HG02642 (cell line): Measurements from ENCODE around the gene DNAJC27.
"Not testable (repeated sequence)": the region's sequence is repeated elsewhere in the genome, so short reads cannot be mapped to it uniquely, and the experiment has no call there.

Source experiments
- ATAC-seq: cut with Tn5 transposase; IDR thresholded peaks from one replicate; pipeline ENCODE4 v1.9.1; 2021; ENCODE audit warnings: mild to moderate bottlenecking; ENCODE audit not compliant: unreplicated experiment, poor library complexity

The DNAJC27 gene

DNA sequence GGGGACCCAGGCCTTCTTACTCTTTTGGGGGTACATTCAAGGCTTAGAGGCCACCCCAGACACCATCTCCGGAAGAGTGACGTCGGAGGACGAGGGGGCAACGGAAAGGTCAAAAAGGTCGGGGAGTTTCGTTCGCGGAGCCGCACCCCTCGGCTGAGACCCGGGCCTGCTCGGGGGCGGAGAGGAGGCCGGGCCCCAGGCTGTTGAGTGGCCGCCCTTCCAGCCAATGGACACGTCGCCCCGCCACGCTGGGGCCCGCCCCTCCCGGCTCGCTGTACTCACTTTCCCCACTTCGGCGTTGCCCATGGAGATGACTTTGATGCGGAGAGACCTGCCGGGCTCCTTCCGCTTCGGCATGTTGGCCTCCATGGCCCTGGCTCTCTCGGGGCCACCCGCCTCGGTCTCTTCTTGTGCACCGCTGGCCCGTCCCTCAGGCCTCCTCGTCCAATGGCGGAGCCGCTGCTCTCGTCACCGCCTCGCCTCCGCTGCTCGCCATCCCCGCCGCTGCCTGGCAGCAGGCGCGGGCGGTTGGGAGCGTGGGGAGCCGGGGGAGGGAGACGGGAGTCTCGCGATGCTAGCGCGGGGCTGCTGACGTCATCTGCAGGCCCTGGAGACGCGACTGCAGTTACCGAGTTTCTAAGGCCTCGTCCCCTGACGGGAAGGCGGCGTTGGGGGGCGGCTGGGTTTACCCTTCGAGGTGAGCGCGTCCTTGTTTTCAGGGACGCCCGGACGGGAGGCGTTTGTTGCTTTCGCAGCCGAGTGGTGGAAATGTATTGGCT, at the start of gene DNAJC27:
Gene DNAJC27, minus strand, starts transcription at position 420 of the 779 bp plus-strand sequence. Its CDS starts 51 bp downstream, at position 369.
- peak; percentile 95 for ATAC-seq

DNA sequence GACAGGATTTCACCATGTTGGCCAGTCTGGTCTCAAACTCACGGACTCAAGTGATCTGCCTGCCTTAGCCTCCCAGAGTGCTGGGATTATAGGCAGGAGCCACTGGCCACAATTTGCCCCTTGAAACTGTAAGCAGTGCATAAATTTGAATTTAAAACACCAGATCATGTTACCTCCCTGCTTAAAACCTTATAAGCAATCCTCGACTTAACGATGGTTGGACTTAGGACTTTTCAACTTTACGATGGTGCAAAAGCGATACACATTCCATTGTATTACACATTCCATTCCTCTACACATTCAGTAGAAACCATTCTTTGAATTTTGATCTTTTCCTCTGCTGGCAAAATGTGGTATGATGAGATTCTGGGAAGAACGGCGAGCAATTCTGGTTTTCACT, 46.9 kb upstream of the DNAJC27 start:
- ATAC-seq: no peak

DNA sequence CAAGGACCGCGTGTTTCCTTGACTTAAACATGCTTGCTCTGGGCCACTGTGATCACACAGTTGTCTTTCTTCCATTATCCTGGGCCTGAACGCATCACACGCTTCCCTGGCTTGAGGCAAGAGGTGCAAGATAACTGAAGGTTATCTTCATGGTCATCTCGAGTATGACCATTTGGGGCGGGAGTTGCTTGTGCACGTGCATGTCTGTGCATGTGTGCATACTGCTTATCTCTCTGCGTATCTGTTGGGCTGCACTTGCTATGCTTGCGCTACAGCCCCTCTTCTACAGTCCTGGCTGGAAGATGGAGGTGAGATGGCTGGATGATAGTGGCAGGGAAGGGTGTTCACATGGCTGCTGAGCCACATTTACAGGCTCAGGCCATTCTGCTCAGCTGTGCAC, 42.9 kb upstream of the DNAJC27 start:
- no peak for ATAC-seq

DNA sequence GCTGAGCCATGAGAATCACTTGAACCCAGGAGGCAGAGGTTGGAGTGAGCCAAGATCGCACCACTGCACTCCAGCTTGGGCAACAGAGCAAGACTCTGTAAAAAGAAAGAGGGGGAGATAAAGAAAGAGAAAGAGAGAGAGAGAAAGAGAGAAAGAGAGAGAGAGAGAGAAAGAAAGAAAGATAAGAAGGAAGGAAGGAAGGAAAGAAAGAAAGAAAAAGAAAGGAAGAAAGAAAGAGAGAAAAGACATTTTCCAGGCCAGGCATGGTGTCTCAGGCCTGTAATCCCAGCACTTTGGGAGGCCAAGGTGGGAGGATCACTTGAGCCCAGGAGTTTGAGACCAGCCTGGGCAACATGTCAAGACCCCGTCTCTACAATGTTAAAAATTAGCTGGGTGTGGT, 39.6 kb upstream of the DNAJC27 start:
- ATAC-seq: not testable (repeated sequence)

DNA sequence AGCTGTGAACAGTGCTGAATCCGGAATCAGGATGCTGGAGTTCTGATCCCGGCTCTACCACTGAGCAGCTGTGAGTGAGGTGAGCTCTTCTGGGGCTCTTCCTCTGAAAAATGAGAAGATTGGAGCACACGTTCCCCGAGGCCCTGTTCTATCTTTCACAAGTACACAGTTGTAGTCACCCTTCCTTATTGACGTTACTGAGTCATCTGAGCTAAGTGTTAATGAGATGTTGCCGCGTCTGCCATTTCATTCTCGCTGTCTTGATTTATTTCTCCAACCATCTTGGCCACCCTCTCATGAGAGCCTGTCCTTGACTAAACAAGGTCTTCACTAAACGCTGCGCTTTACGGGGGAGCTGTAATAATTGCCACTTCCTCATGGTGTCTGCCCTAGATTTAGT, 38.2 kb upstream of the DNAJC27 start:
- ATAC-seq: no peak

DNA sequence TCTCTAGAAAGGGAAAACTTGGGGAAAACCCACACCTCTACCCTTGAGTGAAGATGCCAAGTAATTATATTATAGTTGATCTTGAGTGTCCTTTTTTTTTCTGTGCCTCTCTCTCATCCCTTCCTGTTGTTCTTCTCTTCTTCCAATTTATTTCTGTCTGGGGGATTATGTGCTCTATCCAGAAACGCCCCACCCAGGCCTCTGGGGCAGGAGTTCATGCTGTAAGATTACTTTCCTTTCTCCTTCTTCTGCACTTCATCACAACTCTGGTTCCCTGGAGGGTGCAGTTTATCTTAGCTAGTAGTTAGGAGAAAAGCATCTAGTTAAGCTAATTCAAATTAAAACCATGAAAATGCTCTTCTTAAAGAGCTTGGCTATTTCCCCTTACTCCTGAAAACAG, 30.3 kb upstream of the DNAJC27 start:
- no peak for ATAC-seq

DNA sequence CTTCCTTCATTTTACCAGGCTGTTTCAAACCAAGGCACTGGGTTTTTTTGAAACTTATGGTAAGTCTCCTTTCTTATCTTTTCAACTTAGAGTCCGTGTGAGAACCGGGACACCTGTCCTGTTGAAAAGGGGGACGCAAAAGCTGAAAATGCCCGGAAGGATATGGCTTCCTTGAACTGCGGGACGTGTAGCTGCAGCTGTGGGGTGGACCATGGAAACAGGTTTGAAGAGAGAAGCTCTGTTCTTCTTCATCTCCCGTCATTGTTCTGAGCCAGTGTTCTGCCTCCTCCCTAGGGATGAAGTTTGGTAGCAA, 29.5 kb upstream of the DNAJC27 start:
- no peak for ATAC-seq

DNA sequence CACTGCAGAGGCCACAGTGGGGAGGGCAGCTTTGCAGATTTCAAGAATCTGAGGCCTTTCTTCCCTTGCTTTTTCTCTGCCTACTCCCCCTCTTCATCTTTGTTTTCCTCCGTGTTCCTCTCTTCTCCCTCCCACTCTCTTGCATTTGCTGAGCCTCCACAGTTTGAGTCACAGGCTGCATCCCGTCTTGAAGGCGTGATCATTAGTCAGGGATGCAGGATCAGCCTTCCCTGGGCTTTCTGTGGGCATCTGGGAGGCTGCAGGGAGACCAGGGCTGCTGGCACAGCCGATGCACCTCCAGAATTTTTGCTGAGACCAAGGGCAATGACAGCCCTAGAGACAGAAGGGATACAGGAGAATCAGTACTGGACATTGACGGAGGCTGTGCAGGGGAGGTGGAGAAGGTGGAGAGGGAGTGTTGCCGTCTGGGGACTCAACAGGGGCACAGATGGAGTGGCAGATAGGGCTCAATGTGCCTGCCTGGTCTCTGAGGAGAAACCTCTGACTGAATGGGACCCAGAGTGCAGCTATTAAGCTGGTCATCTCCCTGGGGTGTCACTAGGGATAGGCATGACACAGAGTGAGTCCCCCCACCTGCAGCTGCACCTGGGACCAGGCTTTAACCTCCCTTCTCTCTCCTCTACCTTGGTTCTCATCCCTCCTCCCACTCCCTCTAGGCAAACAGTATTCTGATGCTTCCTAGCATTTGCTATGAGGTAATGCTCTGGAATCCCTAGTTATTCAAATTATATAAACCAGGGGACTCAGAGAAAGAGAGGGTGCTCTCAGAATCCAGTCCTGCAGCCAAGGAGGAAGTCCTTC, 29.0 kb upstream of the DNAJC27 start:
- ATAC-seq: no peak

DNA sequence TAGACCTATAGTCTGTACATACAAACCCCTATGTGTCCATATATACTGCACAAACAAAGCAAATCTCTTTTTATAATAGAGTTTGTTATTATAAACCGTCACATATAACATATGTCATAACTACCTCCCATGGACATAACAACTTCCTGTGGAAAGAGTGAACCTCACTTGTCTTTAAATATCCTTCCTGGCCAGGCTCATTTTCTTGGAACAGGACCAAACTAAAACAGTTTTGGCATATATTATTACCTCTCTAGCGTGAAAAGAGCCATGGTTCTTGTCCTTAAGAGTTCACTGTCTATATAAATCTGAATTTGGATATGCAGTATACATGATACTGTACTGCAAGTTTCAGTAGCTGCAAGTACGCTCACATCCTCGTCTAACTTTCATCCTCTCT, 28.3 kb upstream of the DNAJC27 start:
- no peak for ATAC-seq

DNA sequence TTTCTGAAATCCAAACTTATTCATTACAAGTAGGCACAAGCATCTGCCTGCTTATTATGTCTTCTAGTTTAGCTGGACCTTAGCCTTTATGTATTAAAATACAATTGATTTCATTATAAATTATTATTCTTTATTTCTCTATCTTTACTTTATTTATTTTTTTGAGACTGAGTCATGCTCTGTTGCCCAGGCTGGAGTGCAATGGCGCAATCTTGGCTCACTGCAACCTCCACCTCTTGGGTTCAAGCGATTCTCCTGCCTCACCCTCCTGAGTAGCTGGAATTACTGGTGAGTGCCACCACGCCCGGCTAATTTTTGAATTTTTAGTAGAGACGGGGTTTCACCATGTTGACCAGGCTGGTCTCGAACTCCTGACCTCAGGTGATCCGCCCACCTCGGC, 27.3 kb upstream of the DNAJC27 start:
- not testable (repeated sequence) for ATAC-seq

DNA sequence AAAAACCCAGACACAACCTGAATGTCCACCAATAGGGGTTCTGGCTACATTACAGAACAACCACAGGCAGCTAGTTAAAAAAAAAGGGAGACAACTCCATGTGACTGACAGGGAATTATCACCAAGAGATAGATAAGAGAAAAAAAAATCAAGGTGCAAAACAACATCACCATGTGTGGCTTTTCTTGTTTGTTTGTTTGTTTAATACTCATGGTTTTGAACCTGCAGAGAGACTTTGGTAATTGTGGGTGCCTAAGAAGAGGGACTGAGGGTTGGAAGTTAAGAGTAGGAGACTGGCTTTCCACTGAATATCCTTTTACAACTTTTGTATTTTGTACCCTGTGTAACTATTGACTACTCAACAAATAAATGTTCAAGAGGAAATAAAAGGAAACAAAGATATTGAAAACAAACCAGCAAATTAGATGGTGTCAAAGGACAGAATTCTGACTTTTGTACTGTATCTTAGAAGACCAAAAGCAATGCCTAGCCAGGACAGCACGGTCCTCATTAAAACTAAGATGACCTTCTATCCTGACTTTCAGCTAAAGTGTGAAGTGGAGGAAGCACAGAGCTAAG, 22.5 kb upstream of the DNAJC27 start:
- no peak for ATAC-seq

DNA sequence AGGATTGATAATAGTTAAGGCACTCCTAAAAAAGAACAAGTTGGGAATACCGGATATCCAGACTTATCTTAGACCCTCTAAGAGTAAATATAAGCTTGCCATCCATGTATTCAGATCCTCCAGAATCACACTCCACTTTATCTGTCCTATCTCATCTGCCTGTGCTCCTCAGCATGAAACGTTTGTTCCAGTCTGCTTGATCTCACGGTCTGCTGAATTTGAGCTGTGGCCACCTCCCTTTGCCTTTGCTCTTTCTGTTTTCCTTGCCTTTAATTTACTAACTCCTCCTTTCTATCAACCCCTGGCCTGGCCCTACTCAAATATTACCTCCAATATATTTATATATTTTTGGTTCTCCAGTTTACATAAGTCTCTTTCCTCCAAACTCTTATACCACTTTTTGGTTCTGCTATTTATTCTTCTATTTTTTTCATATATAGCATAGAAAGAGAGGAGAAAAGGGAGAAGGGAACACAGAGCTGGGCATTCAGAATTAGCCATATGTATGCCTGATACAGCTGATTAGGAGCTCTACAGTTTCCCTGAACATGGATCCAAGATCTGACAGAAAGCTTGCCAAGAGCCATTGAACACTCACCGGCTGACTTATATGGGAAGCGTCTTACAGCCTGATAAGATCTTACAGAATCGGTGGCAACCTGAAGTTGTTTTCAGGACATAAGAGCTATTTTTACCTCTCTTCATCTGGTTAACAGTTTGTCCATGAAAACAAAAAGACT, 21.8 kb upstream of the DNAJC27 start:
- no peak for ATAC-seq

DNA sequence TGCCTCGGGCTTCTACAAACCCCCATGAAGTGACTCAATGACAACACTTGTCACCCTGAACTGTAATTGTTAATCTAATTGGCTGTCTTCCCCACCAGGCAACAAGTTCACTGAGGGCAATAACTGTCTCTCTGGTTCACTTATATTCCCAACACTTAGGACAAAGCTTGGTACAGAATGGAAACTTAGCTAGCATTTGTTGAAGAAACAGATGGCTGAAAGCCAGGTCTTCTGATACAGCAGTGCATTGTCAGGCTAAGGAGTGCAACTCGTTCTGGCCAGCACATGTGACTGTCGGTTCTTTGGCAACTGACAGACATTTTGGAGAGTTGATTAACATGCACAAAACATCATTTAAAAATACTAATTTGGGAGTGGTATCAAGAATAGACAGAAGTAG, 14.6 kb upstream of the DNAJC27 start:
- ATAC-seq: no peak

DNA sequence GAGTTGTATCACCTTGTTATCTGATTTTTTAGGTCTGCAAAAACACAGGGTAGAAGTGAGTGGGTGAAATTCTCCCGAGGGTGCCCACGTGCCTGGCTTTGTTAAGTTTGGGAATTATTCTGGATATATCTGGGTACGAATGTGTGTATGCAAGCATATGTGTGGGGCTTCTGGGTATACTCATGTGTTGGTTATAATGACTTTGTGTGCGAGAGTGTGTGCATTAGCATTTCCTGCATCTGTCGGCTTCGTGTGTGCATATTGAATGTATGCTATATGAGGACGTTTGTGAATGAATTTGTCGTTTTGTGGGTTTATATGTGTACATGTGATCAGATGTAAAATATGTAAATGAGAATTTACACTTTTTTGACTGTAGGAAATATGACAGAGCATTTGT, 13.8 kb upstream of the DNAJC27 start:
- no peak for ATAC-seq

DNA sequence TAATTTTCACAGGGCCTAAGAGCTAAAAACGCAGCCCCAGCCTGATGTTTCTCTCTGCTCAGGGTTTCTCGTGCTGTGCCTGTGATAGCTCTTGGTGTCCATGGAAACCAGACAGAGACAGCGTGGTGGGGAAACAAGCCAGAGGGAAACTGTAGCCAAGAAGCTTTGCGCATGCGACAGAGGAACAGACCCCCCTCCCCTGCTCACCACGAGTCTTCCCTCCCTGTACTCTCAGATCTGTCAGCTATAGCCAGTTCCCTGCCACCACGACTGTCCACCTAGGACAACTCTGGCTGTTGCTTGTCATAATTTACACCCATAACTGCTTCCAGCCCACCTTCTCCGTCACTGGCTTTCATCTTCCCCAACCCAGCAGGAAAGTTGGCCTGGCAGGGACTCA, 13.2 kb upstream of the DNAJC27 start:
- ATAC-seq: no peak

DNA sequence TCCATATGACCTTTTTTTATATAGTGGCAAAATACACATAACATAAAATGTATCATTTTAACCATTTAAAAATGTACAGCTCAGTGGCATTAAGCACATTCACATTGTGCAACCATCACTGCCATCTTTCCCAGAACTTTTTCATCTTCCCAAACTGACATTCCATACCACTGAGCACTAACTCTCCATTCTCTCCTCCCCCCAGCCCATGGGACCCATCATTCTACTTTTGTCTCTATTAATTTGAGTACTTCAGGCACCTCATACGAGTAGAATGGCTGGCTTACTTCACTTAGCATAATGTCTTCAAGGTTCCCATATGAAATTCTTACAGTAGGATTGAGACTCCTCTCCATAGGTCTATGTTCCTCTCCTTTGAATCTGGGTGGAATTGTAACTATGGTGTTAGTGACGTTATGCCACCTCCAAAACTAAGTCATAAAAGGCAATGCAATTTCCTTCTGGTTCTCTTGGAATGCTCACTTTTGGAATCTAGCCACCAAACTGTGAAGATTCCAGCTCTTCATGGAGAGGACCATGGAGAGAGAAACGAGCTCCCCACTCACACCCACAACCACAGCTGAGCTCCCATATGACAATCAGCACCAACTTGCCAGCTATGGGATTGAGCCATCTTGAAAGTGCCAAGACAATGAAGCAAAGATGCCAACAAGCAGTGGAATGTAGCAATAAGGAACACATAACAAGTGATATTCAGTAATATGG, 9.8 kb upstream of the DNAJC27 start:
- no peak for ATAC-seq

DNA sequence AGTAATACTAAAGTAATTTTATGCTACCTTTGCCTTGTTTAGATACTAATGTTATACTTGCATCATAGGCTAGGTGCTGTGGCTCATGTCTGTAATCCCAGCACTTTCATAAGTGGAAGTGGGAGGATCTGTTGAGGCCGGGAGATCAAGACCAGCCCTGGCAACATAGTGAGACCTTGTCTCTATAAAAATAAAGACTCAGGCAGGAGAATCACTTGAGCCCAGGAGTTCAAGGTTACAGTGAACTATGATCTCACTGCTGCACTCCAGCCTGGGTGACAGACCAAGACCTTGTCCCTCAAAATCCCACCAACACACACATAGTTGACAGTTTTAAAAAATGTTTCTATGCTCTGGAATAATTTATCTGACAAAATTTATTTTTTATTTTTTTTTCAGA, 6.9 kb upstream of the DNAJC27 start:
- ATAC-seq: no peak

DNA sequence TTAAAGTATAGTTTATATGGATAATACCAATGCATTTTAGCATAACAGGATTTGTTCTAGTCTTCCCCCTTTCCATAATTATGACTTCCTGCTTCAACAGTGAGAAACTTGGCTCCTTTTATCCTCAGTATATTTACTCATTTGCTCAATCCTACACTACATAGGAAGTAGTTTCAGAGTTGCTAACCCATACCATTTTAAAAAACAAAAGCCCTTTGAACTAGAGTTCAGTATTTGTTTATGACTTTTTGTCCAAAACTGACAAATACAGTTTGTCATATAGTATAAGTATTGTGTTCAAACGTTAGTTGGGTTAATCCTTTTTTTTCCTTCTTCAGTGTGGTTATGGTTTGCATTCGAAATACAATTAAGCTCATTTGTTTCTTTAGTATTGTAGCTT, 5.9 kb upstream of the DNAJC27 start:
- ATAC-seq: no peak

DNA sequence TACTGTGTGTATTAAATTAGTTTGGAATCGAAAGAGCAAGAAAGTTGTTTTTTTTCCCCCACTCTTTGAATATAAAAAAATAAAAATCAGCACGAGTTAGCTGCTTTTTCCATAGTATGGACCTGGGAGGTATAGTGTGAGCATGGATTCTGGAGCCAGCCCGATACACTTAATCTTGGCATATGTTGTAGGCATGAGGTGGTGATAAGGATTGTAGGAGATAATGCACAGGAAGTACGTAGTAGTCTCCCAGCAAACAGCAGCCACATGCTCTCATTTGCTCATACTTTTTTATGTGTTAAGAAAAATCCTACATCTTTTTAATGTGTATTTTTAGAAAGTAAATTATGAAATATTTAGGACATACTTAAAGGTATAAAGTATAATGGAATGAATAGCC, 2.1 kb upstream of the DNAJC27 start:
- no peak for ATAC-seq

DNA sequence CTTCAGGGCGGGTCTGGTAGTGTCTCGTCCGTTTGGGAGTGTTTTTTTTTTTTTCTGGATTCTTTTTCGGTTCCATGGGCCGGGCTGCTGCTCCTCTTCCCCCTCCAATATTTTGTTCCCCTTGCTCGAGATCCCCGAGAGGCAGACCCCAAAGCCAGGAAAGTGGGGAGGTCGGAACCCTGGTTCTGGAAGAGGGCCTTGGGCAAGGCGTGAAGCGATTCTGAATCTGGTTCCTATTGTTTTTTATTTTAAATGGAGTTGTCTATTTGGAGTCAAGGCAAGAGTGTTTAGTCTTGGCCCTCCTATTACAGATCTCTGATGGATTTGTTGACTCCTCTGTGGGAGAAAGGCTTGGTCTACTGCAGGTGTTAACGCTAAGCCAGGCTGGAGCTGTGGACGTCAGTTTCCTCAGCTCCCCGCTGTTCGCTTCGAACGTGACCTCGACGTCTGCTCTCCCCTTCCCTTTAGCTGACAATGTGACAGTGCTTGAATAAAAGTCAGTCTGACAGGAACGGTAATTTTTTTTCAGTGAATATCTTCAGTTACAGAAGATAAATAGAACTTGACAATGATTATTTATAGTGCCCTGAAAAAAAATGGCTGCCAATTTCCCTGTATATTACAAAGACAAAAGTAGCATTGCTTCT, 683 bp upstream of the DNAJC27 start:
- no peak for ATAC-seq
